K562 (cell line): ENCODE results near the gene SF3A2. TPM values are rescaled to one million over a fixed set of nuclear protein-coding genes. Genes with fewer than 3 reads are reported as not detected.

Experiments
- ARID4B ChIP-seq: sonication (generic); formaldehyde crosslinking; IDR thresholded peaks from 2 replicates; pipeline ENCODE4 v1.8.0; 2022; ENCODE audit warnings: mild to moderate bottlenecking, missing genetic modification reagents
- DLX4 ChIP-seq: fragments of 250-450 bp; sonication (Bioruptor Pico); IDR thresholded peaks from 2 replicates; pipeline ENCODE4 v1.6.1; 2021; ENCODE audit warnings: mild to moderate bottlenecking
- DMBX1 ChIP-seq: fragments of 250-450 bp; sonication (Bioruptor Pico); IDR thresholded peaks from 2 replicates; pipeline ENCODE4 v1.8.0; 2022; ENCODE audit warnings: inconsistent platforms, mild to moderate bottlenecking, moderate library complexity, borderline replicate concordance
- RBFOX2 ChIP-seq: fragments of 200-400 bp; formaldehyde crosslinking; IDR thresholded peaks from 2 replicates; pipeline ENCODE4 v1.6.1; 2017; ENCODE audit warnings: low read depth, mild to moderate bottlenecking, low read length, moderate library complexity
- RBM14 ChIP-seq: fragments of 200-400 bp; formaldehyde crosslinking; IDR thresholded peaks from 2 replicates; pipeline ENCODE4 v1.6.1; 2018; ENCODE audit warnings: low read depth, mild to moderate bottlenecking, low read length, moderate library complexity, borderline replicate concordance; ENCODE audit not compliant: insufficient read depth
- RBM22 ChIP-seq: fragments of 200-400 bp; formaldehyde crosslinking; IDR thresholded peaks from 2 replicates; pipeline ENCODE4 v1.6.1; 2018; ENCODE audit warnings: low read length, low read depth; ENCODE audit not compliant: poor library complexity, severe bottlenecking
- TCF7L2 ChIP-seq: fragments of 150-350 bp; IDR thresholded peaks from 2 replicates; pipeline ENCODE4 v1.6.1; 2016; ENCODE audit warnings: low read depth, mild to moderate bottlenecking, low read length, moderate library complexity
- XRCC4 ChIP-seq: IDR thresholded peaks from one replicate; pipeline ENCODE4 v1.6.1; 2011; ENCODE audit not compliant: insufficient read depth, insufficient read length; ENCODE audit errors: extremely low read depth
- ZBTB17 ChIP-seq: fragments of 450-650 bp; formaldehyde crosslinking; IDR thresholded peaks from 2 replicates; pipeline ENCODE4 v1.4.0; 2020; ENCODE audit warnings: mild to moderate bottlenecking
- ZBTB33 ChIP-seq: sonication (generic); formaldehyde crosslinking; IDR thresholded peaks from 2 replicates; pipeline ENCODE4 v1.8.1; 2023; ENCODE audit warnings: mild to moderate bottlenecking, missing genetic modification reagents
- polyA plus RNA-seq, 8 experiments: library from polyadenylated mRNA; depleted of rRNA in 4 of 8; stranded (reverse) in 5 of 8; unstranded in 3 of 8; fragments of >200 nt; fragmentation: Nextera tagmentation in 2 of 8; fragmentation: Illumina TruSeq in 1 of 8; extraction: Ambion mirVana in 2 of 8; extraction: Trizol in 1 of 8; gene quantifications; 2 replicates each; pipeline versions ENCODE4 v1.2.1 to v1.2.3, GENCODE V29; 2011 to 2014; ENCODE audit warnings: inconsistent platforms in 1 of 8, missing spikeins in 1 of 8
- total RNA-seq, 7 experiments: library from RNA; depleted of rRNA in 6 of 7; stranded (reverse); fragments of >200 nt in 6 of 7; fragmentation: Illumina TruSeq in 2 of 7; extraction: Trizol in 2 of 7; gene quantifications; 2 replicates each; pipeline versions ENCODE4 v1.2.1 to v1.2.3, GENCODE V29; 2011 to 2021; ENCODE audit warnings: low replicate concordance in 1 of 7

SF3A2 gene
- total and polyA plus RNA-seq, 9 of the 15 experiments (the other 6 are each of a cell fraction or from before 2014, with no cell fraction given) = 0.17 to 194 (median 22.8) TPM

- TF ChIP-seq TCF7L2 (no peak), ZBTB33 (CRISPR knock-in tag) (peak; percentile 89), ZBTB17 (CRISPR knock-in tag) (no peak), RBM22 (peak; percentile 18), XRCC4 (no peak), RBFOX2 (peak; percentile 3; the same call in 1 of the 2 replicates), ARID4B (CRISPR knock-in tag) (no peak), DLX4 (CRISPR knock-in tag) (no peak), RBM14 (no peak), DMBX1 (CRISPR knock-in tag) (no peak)
Measured at GRCh38 chr19:2250766-2251105, 14.1 kb downstream of the SF3A2 start (continued).
